ENCODE measurements around the gene LINC01488.

Gene LINC01488

DNA sequence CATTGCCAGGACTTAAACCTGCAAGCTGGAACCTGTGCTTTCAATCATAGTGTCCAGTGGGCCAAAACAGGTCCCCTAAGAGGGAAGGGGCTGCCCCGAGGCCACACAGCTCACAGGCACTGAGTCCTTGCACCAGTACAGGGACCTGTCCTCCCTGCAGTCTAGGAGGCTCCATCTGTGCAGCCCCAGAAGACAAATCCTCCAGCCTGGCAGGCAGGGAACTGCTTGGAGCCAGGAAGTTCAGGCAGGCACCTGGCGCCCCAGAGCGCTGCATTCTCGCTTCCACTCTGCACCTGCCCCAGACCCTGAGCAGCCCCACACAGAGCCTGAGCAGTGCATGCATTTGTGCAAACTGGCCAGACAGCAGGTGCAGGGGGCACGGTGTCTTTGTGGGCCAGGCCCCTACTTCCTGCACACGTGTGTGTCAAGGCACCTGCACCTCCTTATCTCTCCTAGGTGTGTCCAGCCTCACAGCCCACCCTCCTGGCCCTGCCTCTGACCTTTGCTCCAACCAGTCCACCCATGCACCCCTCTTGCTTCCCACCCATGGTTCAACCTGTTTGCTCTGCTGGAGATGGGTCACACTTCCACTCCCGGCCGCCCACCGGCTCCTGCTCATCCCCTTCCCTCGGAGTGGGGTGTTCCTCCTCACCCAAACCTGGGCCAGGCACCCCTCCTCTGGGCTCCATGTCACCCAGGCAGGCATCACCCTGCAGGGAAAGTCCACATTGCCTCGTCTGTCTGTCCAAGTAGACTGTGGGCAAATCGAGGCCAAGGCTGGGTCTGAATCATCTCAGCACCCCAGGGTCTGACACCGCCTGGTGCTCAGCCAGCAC lies 19.0 kb downstream of the LINC01488 start:
- no peak for DNase-seq (ENCODE audit: low read depth)
- TF ChIP-seq, protein P1, sequence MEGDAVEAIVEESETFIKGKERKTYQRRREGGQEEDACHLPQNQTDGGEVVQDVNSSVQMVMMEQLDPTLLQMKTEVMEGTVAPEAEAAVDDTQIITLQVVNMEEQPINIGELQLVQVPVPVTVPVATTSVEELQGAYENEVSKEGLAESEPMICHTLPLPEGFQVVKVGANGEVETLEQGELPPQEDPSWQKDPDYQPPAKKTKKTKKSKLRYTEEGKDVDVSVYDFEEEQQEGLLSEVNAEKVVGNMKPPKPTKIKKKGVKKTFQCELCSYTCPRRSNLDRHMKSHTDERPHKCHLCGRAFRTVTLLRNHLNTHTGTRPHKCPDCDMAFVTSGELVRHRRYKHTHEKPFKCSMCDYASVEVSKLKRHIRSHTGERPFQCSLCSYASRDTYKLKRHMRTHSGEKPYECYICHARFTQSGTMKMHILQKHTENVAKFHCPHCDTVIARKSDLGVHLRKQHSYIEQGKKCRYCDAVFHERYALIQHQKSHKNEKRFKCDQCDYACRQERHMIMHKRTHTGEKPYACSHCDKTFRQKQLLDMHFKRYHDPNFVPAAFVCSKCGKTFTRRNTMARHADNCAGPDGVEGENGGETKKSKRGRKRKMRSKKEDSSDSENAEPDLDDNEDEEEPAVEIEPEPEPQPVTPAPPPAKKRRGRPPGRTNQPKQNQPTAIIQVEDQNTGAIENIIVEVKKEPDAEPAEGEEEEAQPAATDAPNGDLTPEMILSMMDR (conservative IDR thresholded peaks at IDR 0.05; ENCODE audit: low read length) = no peak
- no peak overlapping the region for H3K4me3 ChIP-seq (ENCODE audit: low read length)

DNA sequence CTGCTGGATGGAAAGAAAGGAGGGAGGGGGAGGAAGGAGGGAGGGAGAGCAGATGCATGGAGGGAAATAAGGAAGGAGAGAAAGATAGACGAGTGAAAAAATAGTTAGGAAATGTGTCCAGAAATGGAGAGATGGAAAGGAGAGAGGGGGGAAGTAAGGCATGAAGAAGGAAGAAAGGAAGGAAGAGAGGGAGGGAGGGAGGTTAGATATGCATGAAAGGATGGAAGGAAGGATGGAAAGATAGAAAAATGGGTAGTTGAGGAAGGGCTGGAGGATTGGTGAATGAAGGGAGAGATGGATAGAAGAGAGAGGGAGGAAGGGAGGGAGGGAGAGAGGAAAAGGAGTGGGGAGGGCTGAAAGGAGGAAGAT lies 19.6 kb downstream of the LINC01488 start:
- H3K4me3 ChIP-seq (ENCODE audit: low read length) = no peak overlapping the region
- TF ChIP-seq, protein P1 (conservative IDR thresholded peaks at IDR 0.05; ENCODE audit: low read length) = no peak
- no peak for DNase-seq (ENCODE audit: low read depth)

DNA sequence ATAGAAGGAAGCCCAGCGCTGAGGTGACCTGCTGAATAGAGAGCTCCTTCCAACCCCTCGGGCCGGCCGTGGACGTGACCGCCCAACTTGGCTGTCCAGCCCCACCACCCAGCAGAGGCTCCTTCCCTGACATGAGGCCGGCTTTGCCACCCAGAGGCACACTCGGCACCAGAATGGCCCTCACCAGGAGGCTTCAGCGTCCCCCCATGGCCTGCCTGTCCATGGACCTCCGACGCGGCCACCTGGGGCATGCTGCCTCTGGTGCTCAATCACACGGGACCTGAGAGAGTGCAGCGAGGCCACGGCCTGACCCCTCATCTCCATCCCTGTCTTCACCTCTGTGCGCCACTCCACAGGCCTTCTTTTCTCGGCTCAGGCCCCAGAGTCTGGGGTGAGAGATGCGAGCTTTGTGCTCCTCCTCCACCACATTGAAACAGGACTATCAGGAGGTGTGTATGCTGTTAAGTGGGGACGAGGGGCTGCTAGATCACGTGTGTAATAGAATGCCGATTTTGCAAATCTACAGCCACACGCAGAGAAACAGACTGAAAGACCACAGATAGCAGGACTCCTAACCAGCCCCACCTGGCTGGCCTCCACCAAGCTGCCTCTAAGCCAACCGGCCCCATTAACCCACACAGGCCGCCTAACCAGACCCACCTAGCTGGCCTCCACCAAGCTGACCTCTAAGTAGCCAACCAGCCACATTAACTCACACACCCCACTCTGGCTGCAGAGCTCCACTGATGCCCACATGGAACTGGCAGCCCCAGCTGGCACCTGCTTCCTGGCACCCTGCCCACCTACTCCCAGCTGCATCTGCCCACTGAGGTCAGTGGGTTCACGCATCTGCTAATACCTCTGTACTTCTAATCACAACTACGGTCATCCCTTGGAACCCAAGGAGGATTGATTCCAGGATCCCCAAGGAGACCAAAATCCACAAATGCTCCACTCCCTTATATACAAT lies 20.7 kb downstream of the LINC01488 start:
- TF ChIP-seq, protein P1 (conservative IDR thresholded peaks at IDR 0.05; ENCODE audit: low read length) = no peak
- no peak overlapping the region for H3K4me3 ChIP-seq (ENCODE audit: low read length)
- DNase-seq (ENCODE audit: low read depth) = no peak

DNA sequence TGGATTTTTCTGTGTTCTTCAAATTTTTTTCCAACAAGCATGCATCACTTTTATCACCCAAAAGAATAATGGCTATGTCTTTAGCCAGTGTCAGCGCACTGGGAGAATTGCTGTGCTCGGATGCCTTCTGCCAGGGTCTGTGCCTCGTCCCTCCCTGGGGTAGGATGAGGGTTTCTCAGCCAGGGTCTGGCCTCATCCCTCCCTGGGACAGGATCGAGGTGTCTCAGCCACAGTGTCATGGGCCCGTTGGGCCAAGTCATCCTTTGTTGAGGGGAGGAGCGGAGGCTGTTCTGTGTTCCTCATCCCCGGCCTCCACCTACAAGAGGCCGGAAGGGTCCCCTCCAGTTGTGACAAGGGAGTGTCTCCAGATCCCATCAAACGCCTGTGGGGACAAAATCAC lies 22.7 kb downstream of the LINC01488 start:
- H3K4me3 ChIP-seq (ENCODE audit: low read length) = no peak overlapping the region
- TF ChIP-seq, protein P1 (conservative IDR thresholded peaks at IDR 0.05; ENCODE audit: low read length) = no peak
- DNase-seq (ENCODE audit: low read depth) = no peak

DNA sequence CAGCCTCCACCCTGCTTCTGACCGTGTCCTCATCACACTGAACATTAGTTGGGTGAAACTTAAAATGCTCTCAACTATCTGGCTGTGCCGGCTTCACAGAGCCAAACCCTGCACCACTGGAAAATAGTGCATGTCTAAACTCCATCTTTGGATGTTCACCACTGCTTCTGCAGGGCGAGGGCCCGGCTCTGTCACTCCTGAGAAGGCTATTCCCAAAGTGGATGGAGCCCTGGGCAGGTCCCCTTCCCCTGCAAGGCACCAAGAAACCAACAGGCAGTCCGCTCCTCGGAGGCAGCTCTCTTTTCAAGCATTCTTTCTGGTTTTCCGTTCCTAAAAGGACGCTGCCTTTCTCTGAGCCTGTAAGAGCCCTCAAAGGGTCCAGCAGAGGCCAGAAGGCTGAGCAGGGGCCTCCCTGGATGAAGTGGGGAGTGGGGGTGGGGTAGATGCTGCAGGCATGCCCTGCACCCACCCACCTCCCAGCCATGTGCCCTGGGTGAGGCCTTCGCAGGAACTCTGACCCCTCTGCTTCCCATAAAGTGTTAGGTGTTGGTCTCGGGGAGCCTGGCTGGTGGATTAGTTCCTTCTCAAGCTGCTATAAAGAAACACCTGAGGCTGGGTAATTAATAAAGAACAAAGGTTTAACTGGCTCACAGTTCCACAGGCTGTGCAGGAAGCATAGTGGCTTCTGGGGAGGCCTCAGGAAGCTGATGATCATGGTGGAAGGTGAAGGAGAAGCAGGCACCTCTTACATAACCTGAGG lies 23.3 kb downstream of the LINC01488 start:
- TF ChIP-seq, protein P1 (conservative IDR thresholded peaks at IDR 0.05; ENCODE audit: low read length) = no peak
- no peak for DNase-seq (ENCODE audit: low read depth)
- no peak overlapping the region for H3K4me3 ChIP-seq (ENCODE audit: low read length)

DNA sequence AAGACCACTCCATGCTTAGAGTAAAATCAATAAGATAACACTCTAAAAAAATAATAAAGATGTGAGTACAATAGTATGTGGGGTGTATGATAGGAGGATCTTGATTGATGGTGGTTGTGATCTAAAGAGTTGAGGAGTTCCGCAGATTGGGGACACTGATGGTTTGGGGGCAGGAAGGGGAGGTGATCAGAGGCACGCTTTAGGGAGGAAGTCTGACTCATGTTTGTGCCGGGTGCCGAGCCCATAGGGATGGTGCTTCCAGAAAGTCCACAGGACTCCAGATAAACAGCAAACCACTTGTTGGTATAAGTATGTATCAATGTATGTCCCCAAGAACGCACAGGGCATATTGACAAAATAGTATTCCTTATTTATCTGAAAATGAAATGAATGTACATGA lies 27.5 kb downstream of the LINC01488 start:
- DNase-seq (ENCODE audit: low read depth) = no peak
- TF ChIP-seq, protein P1 (conservative IDR thresholded peaks at IDR 0.05; ENCODE audit: low read length) = no peak
- no peak overlapping the region for H3K4me3 ChIP-seq (ENCODE audit: low read length)
